ENCODE data around the gene EPB41L4B.
"Not testable (repeated sequence)": the region's sequence is repeated elsewhere in the genome, so short reads cannot be mapped to it uniquely, and the experiment has no call there.

Gene EPB41L4B

DNA sequence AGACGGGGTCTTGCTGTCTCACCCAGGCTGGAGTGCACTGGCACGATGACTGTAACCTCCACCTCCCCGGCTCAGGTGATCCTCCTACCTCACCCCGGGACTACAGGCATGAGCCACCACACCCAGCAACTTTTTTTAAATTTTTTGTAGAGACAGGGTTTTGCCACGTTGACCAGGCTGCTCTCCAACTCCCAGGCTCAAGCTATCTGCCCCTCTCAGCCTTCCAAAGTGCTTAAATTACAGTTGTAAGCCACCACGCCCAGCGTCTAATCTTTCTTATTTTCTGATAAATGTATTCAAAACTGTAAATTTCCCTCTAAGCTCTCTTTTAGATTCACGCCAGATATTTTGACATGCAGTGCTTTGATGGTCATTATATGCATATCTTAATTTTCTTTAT lies 164.2 kb downstream of the EPB41L4B start:
- DNase-seq, result no peak

- no peak for DNase-seq
Observed at GRCh38 chr9:109150925-109151545, 169.8 kb downstream of the EPB41L4B start.

GRCh38 chr9:109149722-109150121 lies 171.1 kb downstream of the EPB41L4B start:
- DNase-seq, result no peak

- DNase-seq, result no peak
Observed at GRCh38 chr9:109149089-109149488, 171.8 kb downstream of the EPB41L4B start.

DNA sequence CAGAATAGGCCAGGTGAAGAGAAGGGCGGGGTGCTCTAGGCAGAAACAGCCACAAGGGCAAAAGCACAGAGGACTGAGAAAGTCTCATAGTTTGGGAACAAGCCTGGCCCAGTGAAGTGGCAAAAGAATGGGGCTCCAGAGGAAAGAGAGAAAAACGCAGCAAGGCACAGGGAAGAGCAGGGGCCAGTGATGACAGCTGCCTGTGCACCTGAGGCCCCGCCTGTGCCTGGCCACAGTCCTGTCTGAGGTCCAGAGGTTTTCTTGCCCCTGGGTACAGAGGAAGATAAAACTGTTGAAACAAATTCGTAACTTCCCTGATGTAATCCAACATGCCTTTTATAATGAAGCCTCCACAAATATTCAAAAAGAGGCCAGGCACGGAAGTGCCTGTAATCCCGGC lies 175.8 kb downstream of the EPB41L4B start:
- DNase-seq, result no peak

- peak; percentile 78 for DNase-seq
Observed at GRCh38 chr9:109143881-109144562, 176.8 kb downstream of the EPB41L4B start.

DNA sequence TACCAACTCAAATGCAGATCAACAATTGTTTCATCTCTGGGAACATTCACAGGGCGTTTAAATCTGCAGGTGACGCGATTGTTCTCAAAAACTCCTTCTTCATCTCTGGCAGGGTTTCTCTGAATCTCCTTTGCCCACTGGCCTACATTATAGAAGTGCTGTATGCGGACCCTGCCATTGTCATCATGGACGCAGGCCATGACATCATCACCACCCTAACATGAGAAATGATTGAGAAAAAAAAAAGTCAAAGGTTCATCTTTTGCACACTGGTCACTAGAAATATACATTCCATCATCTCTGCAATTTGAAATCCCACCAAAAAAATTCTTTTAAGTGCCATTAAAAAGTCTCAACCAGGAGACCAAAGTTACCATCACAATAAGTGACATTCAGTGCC lies 179.5 kb downstream of the EPB41L4B start:
- no peak for DNase-seq

GRCh38 chr9:109139851-109140250 lies 181.0 kb downstream of the EPB41L4B start:
- no peak for DNase-seq

DNA sequence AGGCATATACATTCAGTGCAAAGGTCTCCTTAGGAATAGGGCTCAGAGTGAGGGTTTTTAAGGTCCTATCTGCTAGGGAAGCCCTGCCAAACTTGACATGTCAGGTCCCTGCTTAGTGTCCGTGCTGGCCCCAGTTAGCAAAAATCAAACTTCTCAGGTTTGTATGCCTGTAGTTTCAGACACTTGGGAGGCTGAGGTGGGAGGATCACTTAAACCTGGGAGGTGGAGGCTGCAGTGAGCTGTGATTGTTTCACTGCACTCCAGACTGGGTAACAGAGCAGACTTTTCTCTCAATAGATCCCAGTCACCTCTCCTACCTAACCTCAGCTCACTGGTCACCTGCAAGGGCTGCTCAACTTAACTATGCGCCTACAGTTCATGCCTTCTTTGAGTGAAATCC lies 182.4 kb downstream of the EPB41L4B start:
- no peak for DNase-seq

GRCh38 chr9:109134167-109134578 lies 186.7 kb downstream of the EPB41L4B start:
- DNase-seq, result no peak

GRCh38 chr9:109133533-109133932 lies 187.3 kb downstream of the EPB41L4B start:
- no peak for DNase-seq

DNA sequence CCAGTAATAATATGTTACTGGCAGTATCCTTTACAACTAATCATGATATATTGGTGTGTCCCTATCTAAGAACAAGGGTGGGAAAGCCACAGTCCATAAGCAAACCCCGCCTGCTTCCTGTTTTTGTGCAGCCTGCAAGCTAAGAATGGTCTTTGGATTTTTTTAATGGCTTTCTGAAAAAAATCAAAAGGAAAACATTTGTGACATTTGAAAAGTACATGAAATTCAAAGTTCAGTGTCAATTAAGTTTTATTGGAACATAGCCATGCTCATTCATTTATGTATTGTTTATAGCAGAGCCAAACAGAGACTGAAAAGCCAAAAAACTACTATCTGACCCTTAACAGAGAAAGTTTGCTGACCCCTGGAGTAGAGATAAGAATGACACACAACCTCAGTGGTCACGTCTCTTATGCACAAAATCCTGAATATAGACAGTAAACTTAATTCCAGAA lies 188.3 kb downstream of the EPB41L4B start:
- DNase-seq, result peak; percentile 8

DNA sequence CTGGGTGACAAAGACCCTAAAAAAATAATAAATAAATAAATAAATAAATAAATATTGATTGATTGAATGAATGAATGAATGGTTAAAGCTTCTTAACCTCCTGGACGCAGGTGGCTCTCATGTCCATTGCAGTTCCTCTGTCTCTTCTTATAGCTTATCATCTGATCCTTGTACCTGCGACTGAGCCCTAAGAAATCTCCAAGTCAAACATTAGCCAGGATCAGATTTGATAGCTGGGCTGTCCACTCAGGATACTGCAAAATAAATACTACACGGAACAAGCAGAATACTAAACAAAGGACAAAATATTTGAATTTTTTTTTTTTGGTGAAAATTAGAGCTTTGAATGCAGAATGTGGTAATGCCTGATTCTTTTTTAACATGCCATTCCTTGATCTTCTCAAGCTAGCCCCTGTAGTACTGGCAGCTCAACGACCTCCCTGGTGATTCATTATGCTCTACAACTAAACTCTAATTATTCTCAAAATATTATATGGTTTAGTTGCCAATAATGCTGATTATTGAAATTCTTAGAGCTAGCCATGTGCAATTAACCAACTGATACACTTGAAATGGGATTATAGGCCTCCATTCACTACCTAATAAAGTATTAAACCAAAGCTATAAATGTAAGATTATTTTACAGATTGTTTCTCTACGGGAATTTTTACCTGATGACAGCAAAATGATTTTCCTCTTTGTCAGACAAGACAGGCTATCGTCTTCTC lies 191.2 kb downstream of the EPB41L4B start:
- no peak for DNase-seq

GRCh38 chr9:109126671-109127070 lies 194.2 kb downstream of the EPB41L4B start:
- not testable (repeated sequence) for DNase-seq

- DNase-seq, result no peak
Observed at GRCh38 chr9:109124121-109124520, 196.7 kb downstream of the EPB41L4B start.

- peak; percentile 96 for DNase-seq
Observed at GRCh38 chr9:109122726-109123621, 197.9 kb downstream of the EPB41L4B start.

Measured in MV-4-11 (cell line).